ENCODE data around the gene ABITRAM. TPM values are rescaled to one million over a fixed set of nuclear protein-coding genes. Genes with fewer than 3 reads are reported as not detected.

The ABITRAM gene
- total and polyA plus RNA-seq, 2 of the 13 experiments (the other 11 are each of a cell fraction or from before 2014, with no cell fraction given): 10.2 to 21.6 TPM

GRCh38 chr9:108894225-108894997 is 39.8 kb upstream of the ABITRAM start (continued):
- TF ChIP-seq TFDP2 (CRISPR knock-in tag; IDR thresholded peaks at IDR 0.05) (no peak), MAZ (IDR thresholded peaks at IDR 0.05; ENCODE audit: borderline replicate concordance, low read depth, low read length) (no peak), MAZ (CRISPR knock-in tag; IDR thresholded peaks at IDR 0.05; ENCODE audit: low read depth) (no peak), BATF2 (CRISPR knock-in tag; IDR thresholded peaks at IDR 0.05) (no peak), ZNF549 (CRISPR knock-in tag; IDR thresholded peaks at IDR 0.05) (no peak), SIX4 (CRISPR knock-in tag; IDR thresholded peaks at IDR 0.05) (peak; percentile 71), KLF6 (CRISPR knock-in tag; IDR thresholded peaks at IDR 0.05) (no peak), TGIF2 (CRISPR knock-in tag; IDR thresholded peaks at IDR 0.05) (peak; percentile 68), HMGXB4 (CRISPR knock-in tag; IDR thresholded peaks at IDR 0.05; ENCODE audit: borderline replicate concordance in 1 of 2, low read depth in 1 of 2) (peak; percentile 44 to 47; a peak in 2 of 4 replicates), ZMAT3 (CRISPR knock-in tag; conservative IDR thresholded peaks at IDR 0.05) (no peak), ZNF30 (CRISPR knock-in tag; IDR thresholded peaks at IDR 0.05) (no peak), ETV6 (CRISPR knock-in tag; conservative IDR thresholded peaks at IDR 0.05) (no peak), ZNF317 (CRISPR knock-in tag; IDR thresholded peaks at IDR 0.05) (peak; percentile 78), EZH2 (conservative IDR thresholded peaks at IDR 0.05; ENCODE audit: low read depth, low read length) (no peak), ZNF687 (CRISPR knock-in tag; IDR thresholded peaks at IDR 0.05) (no peak), KMT2B (CRISPR knock-in tag; IDR thresholded peaks at IDR 0.05) (no peak; the same call in 1 of the 2 replicates), SOX13 (IDR thresholded peaks at IDR 0.05) (peak; percentile 80), SOX13 (CRISPR knock-in tag; conservative IDR thresholded peaks at IDR 0.05 in 1 of 2, IDR thresholded peaks at IDR 0.05 in 1 of 2) (peak in 1 of 2 experiments; percentile 93; a peak in 2 of 4 replicates), AGO2 (optimal IDR thresholded peaks at IDR 0.05; ENCODE audit: low read depth, low read length) (no peak)
